ENCODE results near the gene DNAJC13. TPM values are rescaled to one million over a fixed set of nuclear protein-coding genes. Genes with fewer than 3 reads are reported as not detected.

Gene DNAJC13
- total and polyA plus RNA-seq, 2 donors (not counting 3 experiments of a cell fraction or from before 2014, with no cell fraction given), result 14.3 to 71.7 TPM

GRCh38 chr3:132456136-132456535 lies 38.8 kb downstream of the DNAJC13 start:
- no peak for DNase-seq (ENCODE audit: low read depth, low spot score)
- H3K4me2 ChIP-seq (ENCODE audit: insufficient read depth, low read length), result no peak overlapping the region
- dilution Hi-C loops (cut with MboI; ENCODE audit: extremely low pct_ligation_motif_present, low sequenced_read_pairs), result no loop called here
- H3K9me1 ChIP-seq (replicated peaks; ENCODE audit: control insufficient read depth, extremely low read depth, insufficient read depth, low read length), result no peaks in the 10 kb centered on the region
- no peaks in the 10 kb centered on the region for H3K4me1 ChIP-seq (ENCODE audit: control insufficient read depth, extremely low read depth, insufficient read depth, low read length)
- TF ChIP-seq POLR2AphosphoS5 (IDR thresholded peaks at IDR 0.05; ENCODE audit: insufficient read depth, low read depth, low read length) (no peak), POLR2A (IDR thresholded peaks at IDR 0.05; ENCODE audit: low read depth, low read length) (no peak), MYC (IDR thresholded peaks at IDR 0.05; ENCODE audit: low read depth, low read length) (no peak), MAX (IDR thresholded peaks at IDR 0.05; ENCODE audit: insufficient read depth, insufficient read length) (no peak), JUN (IDR thresholded peaks at IDR 0.05; ENCODE audit: borderline replicate concordance, insufficient read depth, insufficient read length, low read depth) (no peak), EZH2 (IDR thresholded peaks at IDR 0.05; ENCODE audit: borderline replicate concordance, low read depth, low read length, severe bottlenecking) (no peak), GATA2 (IDR thresholded peaks at IDR 0.05; ENCODE audit: insufficient read depth, insufficient read length, low read depth, low read length) (no peak), FOS (IDR thresholded peaks at IDR 0.05; ENCODE audit: borderline replicate concordance, insufficient read depth, low read length) (no peak), CTCF (IDR thresholded peaks at IDR 0.05; ENCODE audit: extremely low read depth in 1 of 2, insufficient read depth in 1 of 2, low read depth in 1 of 2, low read length in 2 of 2) (no peak)
- no peaks in the 10 kb centered on the region for H3K79me2 ChIP-seq (ENCODE audit: control insufficient read depth, insufficient read depth, low read length)
- intact Hi-C loops (cut with micrococcal nuclease), result no loop called here
- H3K27me3 ChIP-seq (ENCODE audit: control insufficient read depth in 2 of 2, insufficient read depth in 2 of 2, low read length in 2 of 2), result no peaks in the 10 kb centered on the region
- H3K9ac ChIP-seq (replicated peaks; ENCODE audit: extremely low read depth, insufficient read depth, low read length), result no peak overlapping the region
- no peak overlapping the region for H3K4me3 ChIP-seq (replicated peaks in 1 of 3; ENCODE audit: insufficient read depth in 1 of 3, low read depth in 1 of 3, low read length in 3 of 3)
- no TSS peak for BruUV-seq (replicated peaks)
- H3K27ac ChIP-seq (ENCODE audit: insufficient read depth, low read depth, low read length), result no peak overlapping the region
- peaks cover 8 to 39% of the 10 kb centered on the region in 2 experiments for H3K36me3 ChIP-seq (ENCODE audit: control insufficient read depth in 2 of 2, extremely low read depth in 1 of 2, insufficient read depth in 2 of 2, low read length in 2 of 2)
- ChIA-PET POLR2A (no interaction called here), CTCF (no interaction called here)
- FAIRE-seq, result no peak
- no peaks in the 10 kb centered on the region for H3K9me3 ChIP-seq (replicated peaks; ENCODE audit: control insufficient read depth, insufficient read depth, low read length)
- H4K20me1 ChIP-seq (replicated peaks; ENCODE audit: control insufficient read depth, extremely low read depth, insufficient read depth, low read length), result no peaks in the 10 kb centered on the region
- H2AFZ ChIP-seq (ENCODE audit: low read depth, low read length), result no peak overlapping the region
